ENCODE data around the gene NANS.

Gene NANS

DNA sequence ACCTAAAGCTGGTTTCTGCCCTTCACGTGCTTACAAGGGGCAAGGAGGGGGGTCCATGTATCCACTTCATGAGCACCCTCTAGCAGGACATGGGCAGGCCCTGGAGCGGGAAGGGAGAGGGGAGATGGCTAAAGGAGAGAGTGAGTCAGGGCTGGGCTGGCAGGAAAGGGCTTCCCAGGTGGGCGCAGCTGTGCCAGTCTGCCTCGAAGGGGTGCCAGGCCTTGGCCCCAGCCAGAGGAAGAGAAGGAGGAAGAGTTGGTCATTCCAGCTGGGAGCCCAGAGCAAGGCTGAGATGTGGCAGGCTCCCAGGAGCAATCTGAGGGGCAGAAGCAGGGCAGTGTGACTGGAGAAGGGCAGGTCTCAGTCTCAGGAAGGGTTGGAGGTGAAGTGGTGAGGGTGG lies 37.8 kb downstream of the NANS start:
- TF ChIP-seq GLIS3 (CRISPR knock-in tag; IDR thresholded peaks at IDR 0.05) (no peak), ESRRG (CRISPR knock-in tag; IDR thresholded peaks at IDR 0.05) (no peak), ZC3H10 (CRISPR knock-in tag; IDR thresholded peaks at IDR 0.05) (no peak), BACH2 (CRISPR knock-in tag; IDR thresholded peaks at IDR 0.05; ENCODE audit: borderline replicate concordance) (no peak), ZFP30 (CRISPR knock-in tag; IDR thresholded peaks at IDR 0.05) (no peak)
- TF ChIP-seq, protein P1, sequence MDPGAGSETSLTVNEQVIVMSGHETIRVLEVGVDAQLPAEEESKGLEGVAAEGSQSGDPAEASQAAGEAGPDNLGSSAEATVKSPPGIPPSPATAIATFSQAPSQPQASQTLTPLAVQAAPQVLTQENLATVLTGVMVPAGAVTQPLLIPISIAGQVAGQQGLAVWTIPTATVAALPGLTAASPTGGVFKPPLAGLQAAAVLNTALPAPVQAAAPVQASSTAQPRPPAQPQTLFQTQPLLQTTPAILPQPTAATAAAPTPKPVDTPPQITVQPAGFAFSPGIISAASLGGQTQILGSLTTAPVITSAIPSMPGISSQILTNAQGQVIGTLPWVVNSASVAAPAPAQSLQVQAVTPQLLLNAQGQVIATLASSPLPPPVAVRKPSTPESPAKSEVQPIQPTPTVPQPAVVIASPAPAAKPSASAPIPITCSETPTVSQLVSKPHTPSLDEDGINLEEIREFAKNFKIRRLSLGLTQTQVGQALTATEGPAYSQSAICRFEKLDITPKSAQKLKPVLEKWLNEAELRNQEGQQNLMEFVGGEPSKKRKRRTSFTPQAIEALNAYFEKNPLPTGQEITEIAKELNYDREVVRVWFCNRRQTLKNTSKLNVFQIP (CRISPR knock-in tag; IDR thresholded peaks at IDR 0.05; ENCODE audit: borderline replicate concordance, low read depth) = no peak
- TF ChIP-seq, protein P2, sequence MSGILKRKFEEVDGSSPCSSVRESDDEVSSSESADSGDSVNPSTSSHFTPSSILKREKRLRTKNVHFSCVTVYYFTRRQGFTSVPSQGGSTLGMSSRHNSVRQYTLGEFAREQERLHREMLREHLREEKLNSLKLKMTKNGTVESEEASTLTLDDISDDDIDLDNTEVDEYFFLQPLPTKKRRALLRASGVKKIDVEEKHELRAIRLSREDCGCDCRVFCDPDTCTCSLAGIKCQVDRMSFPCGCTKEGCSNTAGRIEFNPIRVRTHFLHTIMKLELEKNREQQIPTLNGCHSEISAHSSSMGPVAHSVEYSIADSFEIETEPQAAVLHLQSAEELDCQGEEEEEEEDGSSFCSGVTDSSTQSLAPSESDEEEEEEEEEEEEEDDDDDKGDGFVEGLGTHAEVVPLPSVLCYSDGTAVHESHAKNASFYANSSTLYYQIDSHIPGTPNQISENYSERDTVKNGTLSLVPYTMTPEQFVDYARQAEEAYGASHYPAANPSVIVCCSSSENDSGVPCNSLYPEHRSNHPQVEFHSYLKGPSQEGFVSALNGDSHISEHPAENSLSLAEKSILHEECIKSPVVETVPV (CRISPR knock-in tag; IDR thresholded peaks at IDR 0.05) = no peak
- TF ChIP-seq, protein P3, sequence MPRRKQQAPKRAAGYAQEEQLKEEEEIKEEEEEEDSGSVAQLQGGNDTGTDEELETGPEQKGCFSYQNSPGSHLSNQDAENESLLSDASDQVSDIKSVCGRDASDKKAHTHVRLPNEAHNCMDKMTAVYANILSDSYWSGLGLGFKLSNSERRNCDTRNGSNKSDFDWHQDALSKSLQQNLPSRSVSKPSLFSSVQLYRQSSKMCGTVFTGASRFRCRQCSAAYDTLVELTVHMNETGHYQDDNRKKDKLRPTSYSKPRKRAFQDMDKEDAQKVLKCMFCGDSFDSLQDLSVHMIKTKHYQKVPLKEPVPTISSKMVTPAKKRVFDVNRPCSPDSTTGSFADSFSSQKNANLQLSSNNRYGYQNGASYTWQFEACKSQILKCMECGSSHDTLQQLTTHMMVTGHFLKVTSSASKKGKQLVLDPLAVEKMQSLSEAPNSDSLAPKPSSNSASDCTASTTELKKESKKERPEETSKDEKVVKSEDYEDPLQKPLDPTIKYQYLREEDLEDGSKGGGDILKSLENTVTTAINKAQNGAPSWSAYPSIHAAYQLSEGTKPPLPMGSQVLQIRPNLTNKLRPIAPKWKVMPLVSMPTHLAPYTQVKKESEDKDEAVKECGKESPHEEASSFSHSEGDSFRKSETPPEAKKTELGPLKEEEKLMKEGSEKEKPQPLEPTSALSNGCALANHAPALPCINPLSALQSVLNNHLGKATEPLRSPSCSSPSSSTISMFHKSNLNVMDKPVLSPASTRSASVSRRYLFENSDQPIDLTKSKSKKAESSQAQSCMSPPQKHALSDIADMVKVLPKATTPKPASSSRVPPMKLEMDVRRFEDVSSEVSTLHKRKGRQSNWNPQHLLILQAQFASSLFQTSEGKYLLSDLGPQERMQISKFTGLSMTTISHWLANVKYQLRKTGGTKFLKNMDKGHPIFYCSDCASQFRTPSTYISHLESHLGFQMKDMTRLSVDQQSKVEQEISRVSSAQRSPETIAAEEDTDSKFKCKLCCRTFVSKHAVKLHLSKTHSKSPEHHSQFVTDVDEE (CRISPR knock-in tag; IDR thresholded peaks at IDR 0.05) = no peak
- TF ChIP-seq, protein P4, sequence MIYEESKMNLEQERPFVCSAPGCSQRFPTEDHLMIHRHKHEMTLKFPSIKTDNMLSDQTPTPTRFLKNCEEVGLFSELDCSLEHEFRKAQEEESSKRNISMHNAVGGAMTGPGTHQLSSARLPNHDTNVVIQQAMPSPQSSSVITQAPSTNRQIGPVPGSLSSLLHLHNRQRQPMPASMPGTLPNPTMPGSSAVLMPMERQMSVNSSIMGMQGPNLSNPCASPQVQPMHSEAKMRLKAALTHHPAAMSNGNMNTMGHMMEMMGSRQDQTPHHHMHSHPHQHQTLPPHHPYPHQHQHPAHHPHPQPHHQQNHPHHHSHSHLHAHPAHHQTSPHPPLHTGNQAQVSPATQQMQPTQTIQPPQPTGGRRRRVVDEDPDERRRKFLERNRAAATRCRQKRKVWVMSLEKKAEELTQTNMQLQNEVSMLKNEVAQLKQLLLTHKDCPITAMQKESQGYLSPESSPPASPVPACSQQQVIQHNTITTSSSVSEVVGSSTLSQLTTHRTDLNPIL (CRISPR knock-in tag; IDR thresholded peaks at IDR 0.05; ENCODE audit: low read depth) = no peak
- ATAC-seq = no peak

DNA sequence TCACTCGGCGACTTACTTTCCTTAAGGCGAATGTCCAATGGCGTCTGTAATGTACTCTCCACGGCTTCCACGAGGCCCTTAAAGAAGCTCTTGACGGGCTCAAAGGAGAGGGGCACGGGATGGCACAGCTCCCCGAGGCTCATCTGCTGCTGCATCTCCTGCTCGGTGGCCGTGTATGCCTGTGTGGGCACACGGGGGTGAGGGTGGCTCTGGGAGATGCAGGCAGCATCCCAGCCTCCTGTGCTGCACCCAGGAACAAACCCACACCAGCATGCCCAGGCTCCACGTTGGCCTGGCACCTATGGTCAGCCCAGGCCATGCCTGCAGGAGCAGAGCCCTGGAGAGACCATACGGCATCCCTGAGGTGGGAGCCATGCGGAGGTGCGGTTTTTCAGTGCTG lies 38.3 kb downstream of the NANS start:
- TF ChIP-seq, protein P4 (CRISPR knock-in tag; IDR thresholded peaks at IDR 0.05; ENCODE audit: low read depth) = no peak
- TF ChIP-seq ZC3H10 (CRISPR knock-in tag; IDR thresholded peaks at IDR 0.05) = no peak
- TF ChIP-seq SNAI2 (CRISPR knock-in tag; IDR thresholded peaks at IDR 0.05) = no peak
- no peak for TF ChIP-seq TOX (CRISPR knock-in tag; IDR thresholded peaks at IDR 0.05; ENCODE audit: borderline replicate concordance)
- ATAC-seq = no peak

DNA sequence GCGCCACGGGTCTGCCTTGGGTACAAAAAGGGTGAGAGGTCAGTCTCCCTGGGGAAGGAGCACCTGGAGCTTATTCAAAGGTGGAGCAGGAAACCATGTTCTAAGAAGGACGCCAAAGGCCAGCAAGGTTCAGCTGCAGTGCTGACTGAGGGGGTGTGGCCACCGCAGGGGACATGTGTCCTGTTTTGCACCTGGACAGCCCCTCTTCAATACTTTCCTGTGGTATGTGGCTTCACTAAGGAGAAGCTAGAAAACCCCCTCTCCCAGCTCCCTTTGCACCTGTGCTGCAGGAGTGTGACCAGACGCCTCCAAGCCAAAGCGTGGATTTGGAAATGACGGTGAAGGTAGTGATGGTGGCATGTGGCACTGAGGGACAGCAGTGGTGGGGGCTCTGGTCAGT lies 38.9 kb downstream of the NANS start:
- no peak for ATAC-seq
- no peak for TF ChIP-seq ZFP30 (CRISPR knock-in tag; IDR thresholded peaks at IDR 0.05)
- TF ChIP-seq, protein P1 (CRISPR knock-in tag; IDR thresholded peaks at IDR 0.05; ENCODE audit: borderline replicate concordance, low read depth) = no peak
- no peak for TF ChIP-seq RARB (CRISPR knock-in tag; IDR thresholded peaks at IDR 0.05)
- no peak for TF ChIP-seq BACH2 (CRISPR knock-in tag; IDR thresholded peaks at IDR 0.05; ENCODE audit: borderline replicate concordance)
- TF ChIP-seq ZC3H10 (CRISPR knock-in tag; IDR thresholded peaks at IDR 0.05) = no peak
- no peak for TF ChIP-seq ARNTL (CRISPR knock-in tag; IDR thresholded peaks at IDR 0.05; ENCODE audit: borderline replicate concordance, low read depth)
- no peak for TF ChIP-seq GLIS3 (CRISPR knock-in tag; IDR thresholded peaks at IDR 0.05)
- TF ChIP-seq ESRRG (CRISPR knock-in tag; IDR thresholded peaks at IDR 0.05) = no peak
- TF ChIP-seq CSDC2 (CRISPR knock-in tag; IDR thresholded peaks at IDR 0.05) = no peak
- no peak for TF ChIP-seq ZNF565 (CRISPR knock-in tag; conservative IDR thresholded peaks at IDR 0.05; ENCODE audit: low read depth)
- TF ChIP-seq, protein P5, sequence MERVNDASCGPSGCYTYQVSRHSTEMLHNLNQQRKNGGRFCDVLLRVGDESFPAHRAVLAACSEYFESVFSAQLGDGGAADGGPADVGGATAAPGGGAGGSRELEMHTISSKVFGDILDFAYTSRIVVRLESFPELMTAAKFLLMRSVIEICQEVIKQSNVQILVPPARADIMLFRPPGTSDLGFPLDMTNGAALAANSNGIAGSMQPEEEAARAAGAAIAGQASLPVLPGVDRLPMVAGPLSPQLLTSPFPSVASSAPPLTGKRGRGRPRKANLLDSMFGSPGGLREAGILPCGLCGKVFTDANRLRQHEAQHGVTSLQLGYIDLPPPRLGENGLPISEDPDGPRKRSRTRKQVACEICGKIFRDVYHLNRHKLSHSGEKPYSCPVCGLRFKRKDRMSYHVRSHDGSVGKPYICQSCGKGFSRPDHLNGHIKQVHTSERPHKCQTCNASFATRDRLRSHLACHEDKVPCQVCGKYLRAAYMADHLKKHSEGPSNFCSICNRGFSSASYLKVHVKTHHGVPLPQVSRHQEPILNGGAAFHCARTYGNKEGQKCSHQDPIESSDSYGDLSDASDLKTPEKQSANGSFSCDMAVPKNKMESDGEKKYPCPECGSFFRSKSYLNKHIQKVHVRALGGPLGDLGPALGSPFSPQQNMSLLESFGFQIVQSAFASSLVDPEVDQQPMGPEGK (CRISPR knock-in tag; IDR thresholded peaks at IDR 0.05; ENCODE audit: borderline replicate concordance) = no peak
- TF ChIP-seq, protein P2 (CRISPR knock-in tag; IDR thresholded peaks at IDR 0.05) = no peak
- TF ChIP-seq TOX (CRISPR knock-in tag; IDR thresholded peaks at IDR 0.05; ENCODE audit: borderline replicate concordance) = no peak
